ENCODE measurements around the gene MC3R. TPM values are rescaled to one million over a fixed set of nuclear protein-coding genes. Genes with fewer than 3 reads are reported as not detected.

Gene MC3R
- total RNA-seq, 2 donors from 2014 or later, result not detected

DNA sequence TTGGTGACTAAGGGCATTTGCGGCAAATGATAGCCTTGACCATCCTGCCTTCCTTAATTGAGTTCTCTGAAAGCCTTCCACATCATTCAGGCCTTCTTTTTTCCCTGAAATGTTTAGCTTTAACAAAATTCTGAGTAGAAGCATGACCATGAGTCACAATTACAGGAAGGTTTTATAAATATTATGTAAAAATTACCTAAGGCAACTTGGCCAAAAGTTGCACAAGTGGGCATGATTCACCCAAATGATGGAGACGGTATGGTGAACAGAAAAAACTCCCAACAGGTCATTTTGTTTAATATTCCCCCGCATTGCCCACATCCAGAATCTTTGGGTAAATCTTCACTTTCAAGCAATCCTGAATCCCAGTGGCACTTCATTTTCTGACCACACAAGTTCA, 37.0 kb downstream of the MC3R start:
- no peaks in the 10 kb centered on the region for H3K9me3 Mint-ChIP-seq
- H3K27me3 Mint-ChIP-seq, result peaks cover 10% of the 10 kb centered on the region
- H3K36me3 Mint-ChIP-seq (ENCODE audit: low read depth), result no peaks in the 10 kb centered on the region
- ATAC-seq (replicated peaks), result no peak
- H3K27ac Mint-ChIP-seq, result no peak overlapping the region
- H3K4me3 Mint-ChIP-seq, result no peak overlapping the region
- no peaks in the 10 kb centered on the region for H3K4me1 Mint-ChIP-seq

DNA sequence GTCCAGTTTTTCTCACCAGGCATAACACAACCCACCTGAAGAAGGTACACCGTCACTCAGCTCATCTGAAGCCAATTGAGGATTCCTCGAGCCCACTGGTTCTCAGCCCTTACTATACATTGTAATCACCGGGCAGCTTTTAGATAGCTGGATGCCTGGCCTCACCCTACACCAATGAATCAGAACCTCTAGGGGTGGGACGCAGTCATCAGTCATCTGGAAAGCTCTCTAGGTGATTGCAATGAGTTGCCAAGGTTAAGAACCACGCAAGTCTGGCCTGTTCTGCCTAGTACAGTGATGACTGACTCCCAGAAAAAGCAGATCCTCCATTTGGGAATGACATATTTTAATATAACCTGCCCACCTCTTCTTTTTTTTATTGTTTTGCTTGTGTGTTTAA, 41.1 kb downstream of the MC3R start:
- no peaks in the 10 kb centered on the region for H3K36me3 Mint-ChIP-seq (ENCODE audit: low read depth)
- no peak overlapping the region for H3K4me3 Mint-ChIP-seq
- H3K27me3 Mint-ChIP-seq, result peaks cover 21% of the 10 kb centered on the region
- no peak for ATAC-seq (replicated peaks)
- H3K27ac Mint-ChIP-seq, result no peak overlapping the region
- no peaks in the 10 kb centered on the region for H3K9me3 Mint-ChIP-seq
- H3K4me1 Mint-ChIP-seq, result no peaks in the 10 kb centered on the region

DNA sequence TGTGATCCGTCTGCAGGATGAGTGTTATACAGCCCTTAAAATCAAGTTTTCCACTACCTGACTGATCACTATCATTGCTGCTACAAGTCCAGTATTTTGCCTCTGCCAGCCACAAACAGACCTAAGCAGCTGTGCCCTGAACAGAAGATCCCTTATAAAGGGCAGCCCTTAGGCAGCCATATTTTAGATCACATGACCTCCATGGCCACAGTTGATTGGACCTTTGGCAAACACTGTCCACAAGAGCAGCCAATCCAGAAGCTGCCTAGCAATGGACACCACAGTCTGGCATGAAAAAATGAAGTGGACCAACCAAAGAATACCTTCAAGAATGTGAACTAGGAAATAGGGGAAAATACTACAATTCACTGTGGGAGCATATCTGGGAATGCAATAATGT, 50.8 kb downstream of the MC3R start:
- ATAC-seq (replicated peaks), result no peak
- H3K27me3 Mint-ChIP-seq, result peaks cover 16% of the 10 kb centered on the region
- no peak overlapping the region for H3K27ac Mint-ChIP-seq
- H3K9me3 Mint-ChIP-seq, result no peaks in the 10 kb centered on the region
- H3K4me1 Mint-ChIP-seq, result no peaks in the 10 kb centered on the region
- no peaks in the 10 kb centered on the region for H3K36me3 Mint-ChIP-seq (ENCODE audit: low read depth)
- no peak overlapping the region for H3K4me3 Mint-ChIP-seq

Other genes starting within 250 kb of the MC3R start
- gene CBLN4, start 243.2 kb upstream of the MC3R start, total RNA-seq, result not detected
- gene FAM210B, start 110.2 kb downstream of the MC3R start, total RNA-seq, result 1 to 10 TPM; 2.2 to 3.6 TPM
- gene AURKA, start 143.5 kb downstream of the MC3R start, total RNA-seq, result 100 to 1,000 TPM in 1 of 2 donors, 10 to 100 TPM in 1; 86.3 to 112 TPM
- 10 to 100 TPM; 71.2 to 76.5 TPM for gene CSTF1, start 143.9 kb downstream of the MC3R start, total RNA-seq
- 1 to 10 TPM; 5.1 to 9.4 TPM for gene CASS4, start 163.5 kb downstream of the MC3R start, total RNA-seq
- 10 to 100 TPM; 62.4 to 80.0 TPM for gene RTF2, start 219.9 kb downstream of the MC3R start, total RNA-seq

Data from activated T-helper 17 cell treated with anti-CD3 and anti-CD28 coated beads, Interleukin-2, amount 50 U/mL, for 72 hours (primary cell).